ENCODE results near the gene CCDC184. TPM values are rescaled to one million over a fixed set of nuclear protein-coding genes. Genes with fewer than 3 reads are reported as not detected.
A peak's percentile ranks its signal among the peaks of the same experiment; 100 is the strongest.
"Not testable (repeated sequence)": the region's sequence is repeated elsewhere in the genome, so short reads cannot be mapped to it uniquely, and the experiment has no call there.

The CCDC184 gene
- total RNA-seq, 6 donors from 2014 or later, result 0.17 to 1.3 (median 0.93) TPM

DNA sequence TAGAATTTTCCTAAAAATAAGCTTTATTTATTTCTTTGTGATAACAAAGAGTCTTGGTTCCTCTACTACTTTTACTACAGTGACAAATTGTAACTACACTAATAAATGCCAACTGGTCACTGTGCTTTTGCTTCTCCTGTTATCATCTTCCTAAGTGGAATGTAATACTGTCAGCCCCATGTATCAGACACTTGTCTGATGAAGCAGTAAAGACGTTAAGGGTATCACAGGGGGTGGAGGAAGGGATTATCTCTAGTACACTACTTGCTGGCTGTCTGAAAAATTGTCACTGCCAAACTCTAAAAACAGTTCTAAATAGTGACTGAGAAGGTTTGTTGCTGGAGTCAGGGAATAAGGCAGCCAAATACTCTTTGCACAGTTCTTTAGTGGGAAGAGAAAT, 37.5 kb upstream of the CCDC184 start:
- Histone ChIP-seq H3K4me1 (no peaks in the 10 kb centered on the region), H3K27me3 (no peaks in the 10 kb centered on the region), H3K4me3 (no peak overlapping the region), H3K27ac (no peak overlapping the region), H3K9me3 (no peaks in the 10 kb centered on the region), H3K36me3 (peaks cover 26 to 99% (median 68%) of the 10 kb centered on the region in 4 donors)
- no peak for ATAC-seq (ENCODE audit: low FRiP score in 2 of 2)
- WGBS, 2 donors, result 59 to 68% methylated on average over 1 of the region's 1 CpG
- TF ChIP-seq EP300 (IDR thresholded peaks at IDR 0.05) (no peak), POLR2A (IDR thresholded peaks at IDR 0.05) (no peak)
- TF ChIP-seq, protein P1, sequence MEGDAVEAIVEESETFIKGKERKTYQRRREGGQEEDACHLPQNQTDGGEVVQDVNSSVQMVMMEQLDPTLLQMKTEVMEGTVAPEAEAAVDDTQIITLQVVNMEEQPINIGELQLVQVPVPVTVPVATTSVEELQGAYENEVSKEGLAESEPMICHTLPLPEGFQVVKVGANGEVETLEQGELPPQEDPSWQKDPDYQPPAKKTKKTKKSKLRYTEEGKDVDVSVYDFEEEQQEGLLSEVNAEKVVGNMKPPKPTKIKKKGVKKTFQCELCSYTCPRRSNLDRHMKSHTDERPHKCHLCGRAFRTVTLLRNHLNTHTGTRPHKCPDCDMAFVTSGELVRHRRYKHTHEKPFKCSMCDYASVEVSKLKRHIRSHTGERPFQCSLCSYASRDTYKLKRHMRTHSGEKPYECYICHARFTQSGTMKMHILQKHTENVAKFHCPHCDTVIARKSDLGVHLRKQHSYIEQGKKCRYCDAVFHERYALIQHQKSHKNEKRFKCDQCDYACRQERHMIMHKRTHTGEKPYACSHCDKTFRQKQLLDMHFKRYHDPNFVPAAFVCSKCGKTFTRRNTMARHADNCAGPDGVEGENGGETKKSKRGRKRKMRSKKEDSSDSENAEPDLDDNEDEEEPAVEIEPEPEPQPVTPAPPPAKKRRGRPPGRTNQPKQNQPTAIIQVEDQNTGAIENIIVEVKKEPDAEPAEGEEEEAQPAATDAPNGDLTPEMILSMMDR (IDR thresholded peaks at IDR 0.05), result no peak
- no peak for DNase-seq

DNA sequence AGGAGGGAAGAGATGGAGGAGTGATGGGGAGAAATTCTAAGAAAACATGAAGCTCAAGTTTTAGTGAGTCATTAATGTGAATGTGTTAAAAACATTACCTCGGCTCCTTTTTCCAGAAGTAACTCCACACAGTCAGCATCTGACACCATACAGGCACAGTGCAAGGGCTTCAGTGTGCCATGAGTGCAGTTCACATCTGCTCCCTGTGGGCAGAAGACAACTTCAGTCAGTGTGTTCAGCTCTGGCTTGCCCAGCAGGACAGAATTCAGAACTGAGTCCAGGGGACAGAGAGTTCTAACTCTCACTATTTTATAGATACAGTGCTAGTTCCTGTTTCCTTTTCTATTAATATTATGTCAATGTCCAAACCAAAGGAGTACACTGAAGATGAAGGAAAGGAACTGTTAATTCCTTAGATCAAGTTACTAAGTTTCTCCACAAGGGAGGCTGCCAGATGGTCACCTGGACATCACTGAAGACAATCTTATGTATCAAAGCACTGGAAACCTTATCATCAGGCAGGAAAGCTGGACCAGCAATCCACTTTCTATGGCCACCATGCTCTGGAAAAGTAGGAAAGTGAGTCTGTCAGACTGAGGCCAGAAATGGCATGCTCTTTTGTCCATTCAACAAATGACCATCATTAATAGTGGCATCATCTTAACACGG, 32.2 kb upstream of the CCDC184 start:
- Histone ChIP-seq H3K4me3 (no peak overlapping the region), H3K36me3 (peaks cover 24 to 72% (median 52%) of the 10 kb centered on the region in 4 donors), H3K4me1 (peaks cover 2 to 6% (median 4%) of the 10 kb centered on the region in 4 donors), H3K27me3 (no peaks in the 10 kb centered on the region), H3K27ac (no peak overlapping the region), H3K9me3 (no peaks in the 10 kb centered on the region)
- WGBS, 2 donors, result 79 to 81% methylated on average over 2 of the region's 2 CpGs
- ATAC-seq (ENCODE audit: low FRiP score in 2 of 2), result no peak
- TF ChIP-seq, protein P1 (IDR thresholded peaks at IDR 0.05), result no peak
- TF ChIP-seq POLR2AphosphoS5 (IDR thresholded peaks at IDR 0.05) (no peak), POLR2A (IDR thresholded peaks at IDR 0.05) (no peak), EP300 (IDR thresholded peaks at IDR 0.05) (no peak)
- DNase-seq, result no peak

DNA sequence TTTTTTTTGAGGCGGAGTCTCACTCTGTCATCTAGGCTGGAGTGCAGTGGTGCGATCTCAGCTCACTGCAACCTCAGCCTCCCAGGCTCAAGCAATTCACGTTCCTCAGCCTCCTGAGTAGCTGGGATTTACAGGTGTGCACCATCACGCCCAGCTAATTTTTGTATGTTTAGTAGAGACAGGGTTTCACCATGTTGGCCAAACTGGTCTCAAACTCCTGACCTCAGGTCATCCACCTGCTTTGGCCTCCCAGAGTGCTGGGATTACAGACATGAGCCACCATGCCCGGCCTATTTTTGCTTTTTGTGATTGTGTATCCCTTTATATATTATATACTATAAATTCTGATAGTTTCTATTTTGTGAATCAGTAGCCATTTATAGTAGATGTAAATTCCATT, 27.7 kb upstream of the CCDC184 start:
- not testable (repeated sequence) for H3K4me3 ChIP-seq; H3K27me3 ChIP-seq; H3K9me3 ChIP-seq; H3K27ac ChIP-seq; DNase-seq; ATAC-seq (ENCODE audit: low FRiP score in 2 of 2)
- peaks cover 9 to 28% (median 19%) of the 10 kb centered on the region in 4 donors for H3K36me3 ChIP-seq
- 95% methylated on average over 5 of the region's 5 CpGs for WGBS, 2 donors
- H3K4me1 ChIP-seq, result peaks cover 6 to 20% (median 9%) of the 10 kb centered on the region in 4 donors

DNA sequence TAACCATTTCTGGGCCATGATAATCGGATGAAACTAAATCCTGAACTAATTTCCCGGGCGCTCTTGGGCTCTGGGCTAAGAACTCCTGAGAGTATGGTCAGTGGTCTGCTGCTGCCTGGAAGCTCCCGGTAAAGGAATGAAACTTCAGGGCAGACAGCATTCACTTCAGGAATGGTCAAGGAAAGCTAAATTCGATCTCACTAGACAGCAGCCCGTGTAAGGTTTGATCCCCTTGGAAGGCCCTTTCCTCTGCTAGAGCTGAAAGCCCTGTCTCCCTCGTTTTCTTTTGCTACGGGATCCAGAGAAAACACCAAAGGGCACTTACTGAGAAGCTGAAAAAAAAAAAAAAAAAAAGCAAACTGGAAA, 26.8 kb upstream of the CCDC184 start:
- 24 to 26% methylated on average over 8 of the region's 8 CpGs for WGBS, 2 donors
- ATAC-seq (ENCODE audit: low FRiP score in 2 of 2), result no peak

DNA sequence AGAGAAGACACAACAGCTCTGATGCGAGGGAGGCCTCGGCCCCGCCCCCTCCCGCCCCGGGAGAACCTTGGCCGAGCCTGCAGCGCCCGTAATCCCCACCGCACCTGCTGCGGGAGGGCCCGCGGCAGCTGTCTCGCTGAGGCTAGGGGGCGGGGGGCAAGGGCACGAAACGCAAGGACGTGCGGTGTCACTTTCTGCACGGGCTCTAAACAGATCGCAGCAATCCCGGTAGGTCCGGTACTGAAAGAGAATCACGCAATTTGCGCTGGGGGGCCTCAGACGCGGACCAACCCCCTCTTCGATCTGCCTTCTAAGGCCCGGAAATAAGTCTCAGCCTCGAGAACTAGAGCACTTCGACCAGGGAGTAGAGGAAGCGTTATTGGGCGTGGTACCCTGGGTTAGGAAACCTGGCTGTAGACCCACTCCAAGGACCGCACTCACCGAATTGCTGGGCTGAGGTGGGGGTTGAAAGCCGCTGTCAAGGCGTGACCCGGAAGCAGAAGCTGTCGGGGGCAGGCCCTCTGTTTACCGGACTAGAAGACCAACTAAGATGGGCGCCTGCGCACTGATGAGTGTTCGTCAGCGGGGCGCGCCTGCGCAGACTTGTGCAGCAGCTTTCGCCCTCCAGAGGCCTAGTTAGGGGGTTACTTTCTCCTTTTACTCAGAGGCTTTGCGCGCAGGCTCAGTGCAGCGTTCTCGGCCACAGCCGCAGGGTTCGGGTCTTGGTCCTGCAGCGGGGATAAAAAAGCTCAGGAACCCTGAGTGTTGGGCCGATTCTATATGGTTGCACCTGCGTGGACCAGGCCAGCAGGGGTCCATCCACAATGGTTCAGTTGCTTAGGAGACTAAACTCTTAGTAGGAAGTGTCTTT, 26.2 kb upstream of the CCDC184 start, which contains the start of gene ASB8:
ASB8 (minus strand) TSS at position 498 of the 871 bp plus-strand sequence. CDS start 4,019 bp downstream, outside the sequence.
- TF ChIP-seq EP300 (IDR thresholded peaks at IDR 0.05) (peak in 1 of 4 donors; percentile 43), POLR2A (IDR thresholded peaks at IDR 0.05) (peak in 2 of 4 donors; percentile 56 to 68), POLR2AphosphoS5 (IDR thresholded peaks at IDR 0.05) (peak; percentile 66 to 80)
- TF ChIP-seq, protein P1 (IDR thresholded peaks at IDR 0.05), result peak; percentile 29 to 76 (median 68)
- Histone ChIP-seq H3K9me3 (no peaks in the 10 kb centered on the region), H3K27ac (peak within 1 kb of the TSS; percentile 78 to 91 (median 90)), H3K27me3 (no peaks in the 10 kb centered on the region), H3K36me3 (peaks cover 0 to 13% (median 5%) of the 10 kb centered on the region in 4 donors), H3K4me1 (peaks cover 6 to 20% (median 9%) of the 10 kb centered on the region in 4 donors), H3K4me3 (peak within 1 kb of the TSS; percentile 95 to 98 (median 96))
- peak; percentile 97 to 99 for ATAC-seq (ENCODE audit: low FRiP score in 2 of 2)
- DNase-seq, result peak; percentile 99 to 100
- WGBS, 2 donors, result 0 to 1% methylated on average over 20 to 51 of the region's 56 CpGs

More for the DNA sequence above, 26.8 kb upstream of the CCDC184 start:
- Histone ChIP-seq H3K36me3 (peaks cover 1 to 19% (median 10%) of the 10 kb centered on the region in 4 donors), H3K27ac (peak overlapping the region; percentile 78 to 91 (median 90)), H3K27me3 (no peaks in the 10 kb centered on the region), H3K4me1 (peaks cover 6 to 20% (median 9%) of the 10 kb centered on the region in 4 donors), H3K9me3 (no peaks in the 10 kb centered on the region), H3K4me3 (peak overlapping the region; percentile 95 to 98 (median 96))
- no peak for TF ChIP-seq EP300 (IDR thresholded peaks at IDR 0.05)
- no peak for TF ChIP-seq POLR2A (IDR thresholded peaks at IDR 0.05)
- TF ChIP-seq POLR2AphosphoS5 (IDR thresholded peaks at IDR 0.05), result no peak
- TF ChIP-seq, protein P1 (IDR thresholded peaks at IDR 0.05), result no peak
- DNase-seq, result no peak

Measured in upper lobe of left lung (tissue), 6 donors.